GM12878 (cell line): Measurements from ENCODE around the gene TMEM175. TPM values are rescaled to one million over a fixed set of nuclear protein-coding genes. Genes with fewer than 3 reads are reported as not detected.

Experiments used
- ATAC-seq: fragments of 200-7000 bp; cut with Tn5 transposase; 3 replicates; pipeline ENCODE4 v1.9.1; 2020; ENCODE audit warnings: mild to moderate bottlenecking, moderate library complexity
- BruUV-seq: library from RNA; stranded (reverse); fragments of 400-500 nt; replicated peaks from 2 replicates; lab custom pipeline; 2021; lab: Mats Ljungman, UMichigan
- CTCF ChIA-PET: fragments of 300-600 bp; sonication (Branson Sonifier 250); formaldehyde crosslinking; extraction: SDS; loops from one replicate; lab custom pipeline; 2021; ENCODE audit warnings: inconsistent platforms; lab: Yijun Ruan, JAX
- POLR2A ChIA-PET: fragments of 350-600 bp; formaldehyde crosslinking; extraction: SDS; loops from one replicate; lab custom pipeline; 2021; ENCODE audit warnings: inconsistent platforms; lab: Charles Lee
- RAD21 ChIA-PET: fragments of 300-600 bp; sonication (Branson Sonifier 250); formaldehyde crosslinking; loops from one replicate; lab custom pipeline; 2023; ENCODE audit warnings: antibody characterized with exemption; ENCODE audit not compliant: unreplicated experiment; lab: Charles Lee
- SMC1A ChIA-PET: fragments of 300-600 bp; sonication (Branson Sonifier 250); formaldehyde crosslinking; loops from one replicate; lab custom pipeline; 2023; ENCODE audit not compliant: unreplicated experiment, uncharacterized antibody; lab: Charles Lee
- DNase-seq: peaks from one replicate; pipeline ENCODE4 v3.0.0-alpha.2; 2011; ENCODE audit warnings: low read depth, low spot score
- FAIRE-seq: peaks from 3 replicates; lab custom pipeline; 2011; peaks lifted over from hg19 to GRCh38; lab: Jason Lieb, UNC
- H2AFZ ChIP-seq: 2 replicates; pipeline ENCODE4 v1.6.0; 2011; ENCODE audit warnings: low read depth, low read length, control low read depth; ENCODE audit not compliant: control insufficient read depth
- H3K27ac ChIP-seq: 2 replicates; pipeline ENCODE4 v1.5.1; 2011; ENCODE audit warnings: control low read depth; ENCODE audit not compliant: control insufficient read depth, insufficient read depth
- H3K27me3 ChIP-seq, 2 experiments: replicated peaks in 1 of 2; 2 replicates each; pipeline versions ENCODE4 v1.6.0 to v1.6.1; 2011; ENCODE audit warnings: low read length in 1 of 2; ENCODE audit not compliant: control insufficient read depth in 2 of 2, insufficient read depth in 2 of 2
- H3K36me3 ChIP-seq, 2 experiments: 2 replicates each; pipeline ENCODE4 v1.5.1; 2011; ENCODE audit warnings: low read length in 1 of 2; ENCODE audit not compliant: control insufficient read depth in 2 of 2, insufficient read depth in 2 of 2
- H3K4me1 ChIP-seq: 2 replicates; pipeline ENCODE4 v1.6.1; 2011; ENCODE audit warnings: mild to moderate bottlenecking, low read length, moderate library complexity, mixed read lengths; ENCODE audit not compliant: control insufficient read depth, insufficient read depth
- H3K4me2 ChIP-seq: 2 replicates; pipeline ENCODE4 v1.6.0; 2011; ENCODE audit warnings: control low read depth; ENCODE audit not compliant: control insufficient read depth, insufficient read depth
- H3K4me3 ChIP-seq: fragments of 200-600 bp; sonication (generic); 2 replicates; pipeline ENCODE4 v1.5.1; 2016
- H3K79me2 ChIP-seq: 2 replicates; pipeline ENCODE4 v1.6.0; 2011; ENCODE audit warnings: low read length; ENCODE audit not compliant: control insufficient read depth, insufficient read depth
- H3K9ac ChIP-seq: 2 replicates; pipeline ENCODE4 v1.8.0; 2011; ENCODE audit warnings: low read length, control low read depth, mixed read lengths; ENCODE audit not compliant: control insufficient read depth, insufficient read depth
- H3K9me3 ChIP-seq: replicated peaks from 3 replicates; pipeline ENCODE4 v1.5.1; 2011; ENCODE audit warnings: mild to moderate bottlenecking, low read length; ENCODE audit not compliant: control insufficient read depth, insufficient read depth
- H4K20me1 ChIP-seq: 2 replicates; pipeline ENCODE4 v1.6.0; 2011; ENCODE audit not compliant: control insufficient read depth, insufficient read depth
- BHLHE40 ChIP-seq, 2 experiments: fragments of 450-650 bp in 1 of 2; IDR thresholded peaks; 2 replicates each; pipeline ENCODE4 v1.6.1; 2011 to 2017; ENCODE audit warnings: low read depth in 2 of 2, borderline replicate concordance in 1 of 2, improper control_type of control experiment in 1 of 2, low read length in 1 of 2, mild to moderate bottlenecking in 1 of 2
- CEBPB ChIP-seq, 2 experiments: fragments of 150-350 bp in 1 of 2; IDR thresholded peaks; 2 replicates each; pipeline ENCODE4 v1.6.1; 2012 to 2014; ENCODE audit warnings: low read depth in 2 of 2, low read length in 2 of 2, borderline replicate concordance in 1 of 2, inconsistent platforms in 1 of 2
- CHD2 ChIP-seq: IDR thresholded peaks from 2 replicates; pipeline ENCODE4 v1.6.1; 2011; ENCODE audit warnings: low read depth, low read length, improper control_type of control experiment, borderline replicate concordance
- FOXK2 ChIP-seq: fragments of 450-650 bp; IDR thresholded peaks from 2 replicates; pipeline ENCODE4 v1.6.1; 2017; ENCODE audit warnings: mild to moderate bottlenecking, moderate library complexity
- IRF4 ChIP-seq: IDR thresholded peaks from 2 replicates; pipeline ENCODE4 v1.6.1; 2011; ENCODE audit warnings: low read depth, low read length
- NBN ChIP-seq: fragments of 450-650 bp; IDR thresholded peaks from 2 replicates; pipeline ENCODE4 v1.6.1; 2016
- POU2F2 ChIP-seq: IDR thresholded peaks from 3 replicates; pipeline ENCODE4 v1.6.1; 2011; ENCODE audit warnings: low read depth, mild to moderate bottlenecking, low read length, borderline replicate concordance
- RB1 ChIP-seq: fragments of 450-650 bp; formaldehyde crosslinking; IDR thresholded peaks from 2 replicates; pipeline ENCODE4 v1.6.1; 2017; ENCODE audit warnings: mild to moderate bottlenecking, borderline replicate concordance
- SPI1 ChIP-seq: IDR thresholded peaks from 2 replicates; pipeline ENCODE4 v1.6.1; 2011; ENCODE audit warnings: low read depth, mild to moderate bottlenecking, low read length, moderate library complexity, borderline replicate concordance; ENCODE audit not compliant: insufficient read depth
- TCF7 ChIP-seq: IDR thresholded peaks from 2 replicates; pipeline ENCODE4 v1.6.1; 2014; ENCODE audit warnings: antibody characterized with exemption, borderline replicate concordance
- ZBTB40 ChIP-seq: fragments of 450-650 bp; IDR thresholded peaks from 2 replicates; pipeline ENCODE4 v1.6.1; 2016; ENCODE audit warnings: mild to moderate bottlenecking, moderate library complexity, borderline replicate concordance
- WGBS: methylation state at CpG from one replicate; pipeline ENCODE4 v1.1.6; 2016; ENCODE audit warnings: low lambda C conversion rate; ENCODE audit not compliant: insufficient replicate concordance, insufficient coverage; ENCODE audit errors: missing lambda C conversion rate; 5-methylcytosine and 5-hydroxymethylcytosine counted together
- in situ Hi-C: fragments of 300-500 bp; cut with MboI; formaldehyde crosslinking; loops from 9 replicates; pipeline ENCODE4 v1.14.3; 2018; ENCODE audit warnings: mixed read lengths
- intact Hi-C: fragments of 100-400 bp; cut with micrococcal nuclease; formaldehyde crosslinking; loops from one replicate; pipeline ENCODE4 v1.14.2; 2022; ENCODE audit not compliant: unreplicated experiment
- polyA plus RNA-seq, 11 experiments: library from polyadenylated mRNA; depleted of rRNA in 4 of 11; unstranded in 6 of 11; stranded (reverse) in 5 of 11; fragments of >200 nt; fragmentation: Nextera tagmentation in 4 of 11; fragmentation: Illumina TruSeq in 1 of 11; extraction: Ambion mirVana in 4 of 11; extraction: Trizol in 1 of 11; gene quantifications; 1 replicate in 1 of 11; 2 replicates in 10 of 11; pipeline versions ENCODE4 v1.2.1 to v1.2.3, GENCODE V29; 2011 to 2016; ENCODE audit warnings: inconsistent platforms in 2 of 11, missing spikeins in 2 of 11, low read depth in 1 of 11
- total RNA-seq, 4 experiments: library from RNA; depleted of rRNA in 3 of 4; stranded (reverse); fragments of >200 nt in 3 of 4; fragmentation: Illumina TruSeq in 1 of 4; extraction: Trizol in 1 of 4; gene quantifications; 2 replicates each; pipeline versions ENCODE4 v1.2.1 to v1.2.3, GENCODE V29; 2013 to 2021

TMEM175 gene
- total and polyA plus RNA-seq, 10 of the 15 experiments (the other 5 are each of a cell fraction or from before 2014, with no cell fraction given) = 0.11 to 39.5 (median 22.3) TPM

DNA sequence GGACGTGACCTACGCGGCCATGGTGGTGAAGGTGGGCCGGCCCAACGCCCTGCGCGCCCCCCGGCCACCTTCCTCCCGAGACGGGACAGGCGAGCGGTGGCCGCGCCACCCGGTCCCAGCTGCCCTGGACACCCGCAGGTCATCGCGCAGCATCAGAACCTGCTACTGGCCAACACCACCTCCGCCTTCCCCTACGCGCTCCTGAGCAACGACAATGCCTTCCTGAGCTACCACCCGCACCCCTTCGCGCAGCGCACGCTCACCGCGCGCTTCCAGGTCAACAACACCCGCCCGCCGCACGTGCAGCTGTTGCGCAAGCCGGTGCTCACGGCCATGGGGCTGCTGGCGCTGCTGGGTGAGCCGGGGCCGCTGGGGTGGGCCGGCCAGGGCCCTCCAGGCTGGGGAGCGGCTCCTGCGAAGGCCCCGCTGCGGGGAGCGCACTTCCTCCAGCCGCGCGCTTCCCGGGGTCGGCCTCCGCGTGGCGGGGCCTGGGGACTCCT is 69.9 kb downstream of the TMEM175 start:
- ChIA-PET RAD21 (no interaction called here), SMC1A (no interaction called here), POLR2A (no interaction called here), CTCF (no interaction called here)
- FAIRE-seq (no peak), DNase-seq (no peak), ATAC-seq (no peak; the same call in 2 of the 3 replicates)
- no peaks in the 10 kb centered on the region for H4K20me1 ChIP-seq
- H2AFZ ChIP-seq = no peak overlapping the region
- TF ChIP-seq RB1 (no peak), FOXK2 (no peak), CHD2 (no peak), CEBPB (IDR thresholded peaks at IDR 0.05; ENCODE audit: borderline replicate concordance in 1 of 2, low read depth in 2 of 2, low read length in 2 of 2) (no peak), NBN (no peak), IRF4 (no peak), BHLHE40 (IDR thresholded peaks at IDR 0.05; ENCODE audit: borderline replicate concordance in 1 of 2, low read depth in 2 of 2, low read length in 1 of 2) (peak in 1 of 2 experiments; percentile 68; a peak in 2 of 4 replicates)
- intact Hi-C loops (no loop called here), in situ Hi-C loops (no loop called here)
- no peak overlapping the region for H3K4me2 ChIP-seq
- H3K27ac ChIP-seq = no peak overlapping the region
- H3K4me3 ChIP-seq = no peak overlapping the region
- H3K9ac ChIP-seq = no peak overlapping the region
- H3K36me3 ChIP-seq = no peaks in the 10 kb centered on the region
- H3K79me2 ChIP-seq = no peaks in the 10 kb centered on the region
- no peaks in the 10 kb centered on the region; the same call in 2 of the 3 replicates for H3K9me3 ChIP-seq
- no peaks in the 10 kb centered on the region for H3K4me1 ChIP-seq
- BruUV-seq = no TSS peak
- H3K27me3 ChIP-seq = peaks cover 2 to 3% of the 10 kb centered on the region in 2 experiments
- WGBS = 55% methylated on average over 45 of the region's 54 CpGs

GRCh38 chr4:1002631-1003251 is 70.5 kb downstream of the TMEM175 start:
- no peak overlapping the region for H3K9ac ChIP-seq
- ChIA-PET POLR2A (no interaction called here), SMC1A (no interaction called here), RAD21 (no interaction called here), CTCF (no interaction called here)
- WGBS = 53% methylated on average over 22 of the region's 75 CpGs
- H3K4me1 ChIP-seq = no peaks in the 10 kb centered on the region
- ATAC-seq (no peak), DNase-seq (no peak), FAIRE-seq (no peak)
- peaks cover 2 to 3% of the 10 kb centered on the region in 2 experiments for H3K27me3 ChIP-seq
- no peak overlapping the region for H3K4me3 ChIP-seq
- no TSS peak for BruUV-seq
- no peaks in the 10 kb centered on the region for H3K36me3 ChIP-seq
- in situ Hi-C loops (no loop called here), intact Hi-C loops (no loop called here)
- no peaks in the 10 kb centered on the region; the same call in 2 of the 3 replicates for H3K9me3 ChIP-seq
- TF ChIP-seq POU2F2 (no peak), CHD2 (no peak), SPI1 (no peak), TCF7 (no peak), ZBTB40 (no peak)
- no peaks in the 10 kb centered on the region for H4K20me1 ChIP-seq
- H3K79me2 ChIP-seq = no peaks in the 10 kb centered on the region
- H3K4me2 ChIP-seq = no peak overlapping the region
- no peak overlapping the region for H2AFZ ChIP-seq
- H3K27ac ChIP-seq = no peak overlapping the region
